Ascending aorta (tissue), 2 donors: Measurements from ENCODE around the gene FASTKD2. TPM values are rescaled to one million over a fixed set of nuclear protein-coding genes. Genes with fewer than 3 reads are reported as not detected.

Experiments
- DNase-seq, 2 donors: peaks; one replicate each; pipeline ENCODE4 v3.0.0-alpha.2; 2019; ENCODE audit warnings: low spot score in 2 of 2
- H3K27ac ChIP-seq, 2 donors: fragments of 200-600 bp; sonication (generic); one replicate each; pipeline ENCODE4 v1.5.1; 2016 to 2017; ENCODE audit warnings: mild to moderate bottlenecking in 1 of 2
- H3K27me3 ChIP-seq: fragments of 200-600 bp; sonication (generic); one replicate; pipeline ENCODE4 v1.5.1; 2017
- H3K36me3 ChIP-seq, 2 donors: fragments of 200-600 bp; sonication (generic); one replicate each; pipeline ENCODE4 v1.5.1; 2016
- H3K4me1 ChIP-seq, 2 donors: fragments of 200-600 bp; sonication (generic); one replicate each; pipeline ENCODE4 v1.5.1; 2016 to 2017; ENCODE audit warnings: mild to moderate bottlenecking in 1 of 2
- H3K4me3 ChIP-seq, 2 donors: fragments of 200-600 bp; sonication (generic); one replicate each; pipeline ENCODE4 v1.5.1; 2016 to 2017; ENCODE audit warnings: mild to moderate bottlenecking in 1 of 2
- H3K9me3 ChIP-seq, 2 donors: fragments of 200-600 bp; sonication (generic); one replicate each; pipeline ENCODE4 v1.5.1; 2016
- CTCF ChIP-seq, 3 experiments: fragments of 200-600 bp in 2 of 3; fragments of 450-650 bp in 1 of 3; sonication (generic) in 2 of 3; IDR thresholded peaks; one replicate each; pipeline ENCODE4 v1.5.1; 2016 to 2019; ENCODE audit warnings: antibody characterized with exemption in 3 of 3, mild to moderate bottlenecking in 1 of 3, moderate library complexity in 1 of 3
- intact Hi-C: fragments of 100-400 bp; cut with DNase I; formaldehyde crosslinking; loops from one replicate; pipeline ENCODE4 v1.15.1; 2023
- total RNA-seq: library from RNA; depleted of rRNA; stranded (reverse); fragments of >200 nt; gene quantifications from one replicate; pipeline ENCODE4 v1.1.0, GENCODE V29; 2016

FASTKD2 gene
- total RNA-seq, 1 donor from 2014 or later: 41.5 TPM

GRCh38 chr2:206776432-206776831 is 11.0 kb downstream of the FASTKD2 start:
- H3K27ac ChIP-seq: no peak overlapping the region
- no peaks in the 10 kb centered on the region for H3K27me3 ChIP-seq
- intact Hi-C loops: no loop called here
- H3K4me1 ChIP-seq: no peaks in the 10 kb centered on the region
- no peak overlapping the region for H3K4me3 ChIP-seq
- DNase-seq: no peak
- no peak for TF ChIP-seq CTCF (IDR thresholded peaks at IDR 0.05)
- H3K36me3 ChIP-seq: peaks cover 35 to 80% of the 10 kb centered on the region in 2 donors
- H3K9me3 ChIP-seq: peaks cover 3 to 23% of the 10 kb centered on the region in 2 donors

GRCh38 chr2:206780671-206781070 is 15.3 kb downstream of the FASTKD2 start:
- DNase-seq: no peak
- no peak overlapping the region for H3K4me3 ChIP-seq
- no peaks in the 10 kb centered on the region for H3K27me3 ChIP-seq
- H3K36me3 ChIP-seq: peaks cover 49 to 82% of the 10 kb centered on the region in 2 donors
- intact Hi-C loops: loop anchor here (5.0 kb wide), 1 partner anchor 88 kb away; no protein-coding TSS in a partner anchor
- TF ChIP-seq CTCF (IDR thresholded peaks at IDR 0.05): no peak
- peaks cover 3 to 23% of the 10 kb centered on the region in 2 donors for H3K9me3 ChIP-seq
- H3K4me1 ChIP-seq: no peaks in the 10 kb centered on the region
- no peak overlapping the region for H3K27ac ChIP-seq

- no peaks in the 10 kb centered on the region for H3K4me1 ChIP-seq
- intact Hi-C loops: loop anchor here (5.0 kb wide), 1 partner anchor 91 kb away; no protein-coding TSS in a partner anchor
- no peak overlapping the region for H3K4me3 ChIP-seq
- H3K9me3 ChIP-seq: peaks cover 3 to 12% of the 10 kb centered on the region in 2 donors
- no peak for DNase-seq
- peaks cover 65 to 89% of the 10 kb centered on the region in 2 donors for H3K36me3 ChIP-seq
- no peak for TF ChIP-seq CTCF (IDR thresholded peaks at IDR 0.05)
- H3K27ac ChIP-seq: no peak overlapping the region
- H3K27me3 ChIP-seq: no peaks in the 10 kb centered on the region
These were observed 18.3 kb downstream of the FASTKD2 start for GRCh38 chr2:206783718-206784117.

DNA sequence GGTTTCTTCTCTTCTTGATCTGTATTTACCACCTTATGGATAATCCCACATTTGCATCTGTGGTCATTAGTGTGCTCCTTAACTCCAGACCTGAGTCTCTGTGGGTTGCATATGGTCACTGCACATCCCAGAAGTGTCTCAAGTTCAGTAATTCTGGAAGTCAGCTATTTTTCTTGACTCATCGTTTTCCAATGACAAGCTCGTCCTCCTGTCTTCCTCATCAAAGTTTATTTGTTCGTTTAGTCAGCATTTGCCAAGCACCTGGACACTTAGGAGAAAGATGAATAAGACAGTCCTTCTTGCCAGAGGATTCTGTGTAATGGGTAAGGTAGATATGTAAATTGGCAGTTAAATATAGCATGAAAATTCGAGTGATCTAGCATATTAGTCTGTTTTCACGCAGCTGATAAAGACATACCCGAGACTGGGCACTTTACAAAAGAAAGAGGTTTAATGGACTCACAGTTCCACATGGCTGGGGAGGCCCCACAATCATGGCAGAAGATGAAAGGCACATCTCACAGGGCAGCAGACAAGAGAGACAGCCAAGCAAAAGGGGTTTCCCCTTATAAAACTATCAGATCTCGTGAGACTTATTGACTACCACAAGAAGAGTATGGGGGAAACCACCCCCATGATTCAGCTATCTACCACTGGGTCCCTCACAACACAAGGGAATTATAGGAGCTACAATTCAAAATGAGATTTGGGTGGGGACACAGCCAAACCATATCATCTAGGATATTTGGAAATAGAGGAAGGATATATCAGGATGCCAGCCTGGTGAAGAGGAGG is 19.4 kb downstream of the FASTKD2 start:
- Histone ChIP-seq H3K4me1 (no peaks in the 10 kb centered on the region), H3K9me3 (peaks cover 3 to 11% of the 10 kb centered on the region in 2 donors), H3K4me3 (no peak overlapping the region), H3K27me3 (no peaks in the 10 kb centered on the region), H3K27ac (no peak overlapping the region), H3K36me3 (peaks cover 61 to 89% of the 10 kb centered on the region in 2 donors)
- no peak for TF ChIP-seq CTCF (IDR thresholded peaks at IDR 0.05)
- intact Hi-C loops: loop anchor here (5.0 kb wide), 1 partner anchor 92 kb away; no protein-coding TSS in a partner anchor
- DNase-seq: no peak

- no peaks in the 10 kb centered on the region for H3K4me1 ChIP-seq
- intact Hi-C loops: no loop called here
- DNase-seq: no peak
- H3K27me3 ChIP-seq: no peaks in the 10 kb centered on the region
- H3K4me3 ChIP-seq: no peak overlapping the region
- no peak overlapping the region for H3K27ac ChIP-seq
- peaks cover 45 to 89% of the 10 kb centered on the region in 2 donors for H3K36me3 ChIP-seq
- H3K9me3 ChIP-seq: no peaks in the 10 kb centered on the region
- TF ChIP-seq CTCF (IDR thresholded peaks at IDR 0.05): no peak
These were observed 25.0 kb downstream of the FASTKD2 start for GRCh38 chr2:206790311-206790935.
